ENCODE measurements around the gene LAMA1.

LAMA1 gene

GRCh38 chr18:7132356-7133150, 15.0 kb upstream of the LAMA1 start:
- H3K4me1 ChIP-seq (ENCODE audit: insufficient read depth, low read length), result 0 out of 2 replicates have a peak, but pooled peaks cover 4% of the 10 kb centered on the region
- H3K9me3 ChIP-seq (ENCODE audit: control insufficient read depth, insufficient read depth, low read length), result no peaks in the 10 kb centered on the region
- H3K36me3 ChIP-seq (ENCODE audit: insufficient read depth, low read length), result no peaks in the 10 kb centered on the region
- no peak overlapping the region for H3K9ac ChIP-seq (ENCODE audit: low read depth, low read length)

GRCh38 chr18:7122376-7122775, 4.8 kb upstream of the LAMA1 start:
- Histone ChIP-seq H3K9ac (ENCODE audit: low read depth, low read length) (no peak overlapping the region), H3K4me1 (ENCODE audit: insufficient read depth, low read length) (no peaks in the 10 kb centered on the region), H3K9me3 (ENCODE audit: control insufficient read depth, insufficient read depth, low read length) (no peaks in the 10 kb centered on the region; the same call in 1 of the 2 replicates), H3K36me3 (ENCODE audit: insufficient read depth, low read length) (no peaks in the 10 kb centered on the region)

- no peaks in the 10 kb centered on the region; the same call in 1 of the 2 replicates for H3K4me1 ChIP-seq (ENCODE audit: insufficient read depth, low read length)
- no peaks in the 10 kb centered on the region for H3K36me3 ChIP-seq (ENCODE audit: insufficient read depth, low read length)
- H3K9ac ChIP-seq (ENCODE audit: low read depth, low read length), result peak overlapping the region; percentile 72
- no peaks in the 10 kb centered on the region; the same call in 1 of the 2 replicates for H3K9me3 ChIP-seq (ENCODE audit: control insufficient read depth, insufficient read depth, low read length)
Observed at GRCh38 chr18:7116792-7117389, 706 bp downstream of the LAMA1 start.

GRCh38 chr18:7116001-7116730, 1.4 kb downstream of the LAMA1 start:
- Histone ChIP-seq H3K9ac (ENCODE audit: low read depth, low read length) (peak overlapping the region; percentile 72; the same call in 1 of the 2 replicates), H3K4me1 (ENCODE audit: insufficient read depth, low read length) (peaks cover 3% of the 10 kb centered on the region), H3K36me3 (ENCODE audit: insufficient read depth, low read length) (no peaks in the 10 kb centered on the region), H3K9me3 (ENCODE audit: control insufficient read depth, insufficient read depth, low read length) (no peaks in the 10 kb centered on the region; the same call in 1 of the 2 replicates)

- no peaks in the 10 kb centered on the region; the same call in 1 of the 2 replicates for H3K9me3 ChIP-seq (ENCODE audit: control insufficient read depth, insufficient read depth, low read length)
- no peak overlapping the region for H3K9ac ChIP-seq (ENCODE audit: low read depth, low read length)
- no peaks in the 10 kb centered on the region for H3K36me3 ChIP-seq (ENCODE audit: insufficient read depth, low read length)
- H3K4me1 ChIP-seq (ENCODE audit: insufficient read depth, low read length), result peaks cover 4% of the 10 kb centered on the region
Observed at GRCh38 chr18:7112936-7113335, 4.7 kb downstream of the LAMA1 start.

- Histone ChIP-seq H3K9me3 (ENCODE audit: control insufficient read depth, insufficient read depth, low read length) (no peaks in the 10 kb centered on the region; the same call in 1 of the 2 replicates), H3K36me3 (ENCODE audit: insufficient read depth, low read length) (no peaks in the 10 kb centered on the region), H3K9ac (ENCODE audit: low read depth, low read length) (no peak overlapping the region), H3K4me1 (ENCODE audit: insufficient read depth, low read length) (peaks cover 4% of the 10 kb centered on the region)
Observed at GRCh38 chr18:7111134-7111533, 6.5 kb downstream of the LAMA1 start.

GRCh38 chr18:7105943-7106342, 11.7 kb downstream of the LAMA1 start:
- H3K4me1 ChIP-seq (ENCODE audit: insufficient read depth, low read length), result no peaks in the 10 kb centered on the region
- no peaks in the 10 kb centered on the region for H3K36me3 ChIP-seq (ENCODE audit: insufficient read depth, low read length)
- H3K9me3 ChIP-seq (ENCODE audit: control insufficient read depth, insufficient read depth, low read length), result no peaks in the 10 kb centered on the region

GRCh38 chr18:7105268-7105667, 12.3 kb downstream of the LAMA1 start:
- Histone ChIP-seq H3K4me1 (ENCODE audit: insufficient read depth, low read length) (no peaks in the 10 kb centered on the region), H3K9ac (ENCODE audit: low read depth, low read length) (no peak overlapping the region), H3K36me3 (ENCODE audit: insufficient read depth, low read length) (no peaks in the 10 kb centered on the region)

More at GRCh38 chr18:7105943-7106342, 11.7 kb downstream of the LAMA1 start:
- no peak overlapping the region for H3K9ac ChIP-seq (ENCODE audit: low read depth, low read length)

GRCh38 chr18:7104649-7105048, 12.9 kb downstream of the LAMA1 start:
- H3K4me1 ChIP-seq (ENCODE audit: insufficient read depth, low read length), result no peaks in the 10 kb centered on the region
- no peaks in the 10 kb centered on the region for H3K36me3 ChIP-seq (ENCODE audit: insufficient read depth, low read length)
- H3K9ac ChIP-seq (ENCODE audit: low read depth, low read length), result no peak overlapping the region
- no peaks in the 10 kb centered on the region for H3K9me3 ChIP-seq (ENCODE audit: control insufficient read depth, insufficient read depth, low read length)

More at GRCh38 chr18:7105268-7105667, 12.3 kb downstream of the LAMA1 start:
- H3K9me3 ChIP-seq (ENCODE audit: control insufficient read depth, insufficient read depth, low read length), result no peaks in the 10 kb centered on the region

GRCh38 chr18:7102131-7102530, 15.5 kb downstream of the LAMA1 start:
- H3K9me3 ChIP-seq (ENCODE audit: control insufficient read depth, insufficient read depth, low read length), result no peaks in the 10 kb centered on the region
- no peaks in the 10 kb centered on the region for H3K36me3 ChIP-seq (ENCODE audit: insufficient read depth, low read length)
- no peaks in the 10 kb centered on the region for H3K4me1 ChIP-seq (ENCODE audit: insufficient read depth, low read length)
- no peak overlapping the region for H3K9ac ChIP-seq (ENCODE audit: low read depth, low read length)

- H3K4me1 ChIP-seq (ENCODE audit: insufficient read depth, low read length), result no peaks in the 10 kb centered on the region
- no peak overlapping the region for H3K9ac ChIP-seq (ENCODE audit: low read depth, low read length)
- H3K36me3 ChIP-seq (ENCODE audit: insufficient read depth, low read length), result no peaks in the 10 kb centered on the region
- H3K9me3 ChIP-seq (ENCODE audit: control insufficient read depth, insufficient read depth, low read length), result no peaks in the 10 kb centered on the region
Observed at GRCh38 chr18:7096838-7097237, 20.8 kb downstream of the LAMA1 start.

GRCh38 chr18:7094427-7094826, 23.2 kb downstream of the LAMA1 start:
- Histone ChIP-seq H3K4me1 (ENCODE audit: insufficient read depth, low read length) (no peaks in the 10 kb centered on the region; the same call in 1 of the 2 replicates), H3K9me3 (ENCODE audit: control insufficient read depth, insufficient read depth, low read length) (no peaks in the 10 kb centered on the region), H3K36me3 (ENCODE audit: insufficient read depth, low read length) (no peaks in the 10 kb centered on the region), H3K9ac (ENCODE audit: low read depth, low read length) (no peak overlapping the region)

- Histone ChIP-seq H3K36me3 (ENCODE audit: insufficient read depth, low read length) (no peaks in the 10 kb centered on the region), H3K9me3 (ENCODE audit: control insufficient read depth, insufficient read depth, low read length) (no peaks in the 10 kb centered on the region), H3K9ac (ENCODE audit: low read depth, low read length) (no peak overlapping the region), H3K4me1 (ENCODE audit: insufficient read depth, low read length) (no peaks in the 10 kb centered on the region; the same call in 1 of the 2 replicates)
Observed at GRCh38 chr18:7090771-7091170, 26.8 kb downstream of the LAMA1 start.

- peaks cover under 1% of the 10 kb centered on the region for H3K4me1 ChIP-seq (ENCODE audit: insufficient read depth, low read length)
- no peaks in the 10 kb centered on the region for H3K9me3 ChIP-seq (ENCODE audit: control insufficient read depth, insufficient read depth, low read length)
- no peak overlapping the region for H3K9ac ChIP-seq (ENCODE audit: low read depth, low read length)
- H3K36me3 ChIP-seq (ENCODE audit: insufficient read depth, low read length), result no peaks in the 10 kb centered on the region
Observed at GRCh38 chr18:7089369-7089768, 28.2 kb downstream of the LAMA1 start.

All from ES-I3 (cell line).